GM21423 (cell line): ENCODE data around the gene TGFBRAP1.

Experiments used
- ATAC-seq: cut with Tn5 transposase; IDR thresholded peaks from one replicate; pipeline ENCODE4 v1.9.1; 2021; ENCODE audit warnings: mild to moderate bottlenecking, moderate library complexity; ENCODE audit not compliant: unreplicated experiment

The TGFBRAP1 gene

GRCh38 chr2:105329561-105330495 is at the start of gene TGFBRAP1:
Gene TGFBRAP1, minus strand, starts transcription at chr2:105329735. Its CDS starts 21,434 bp downstream, at chr2:105308301.
- peak; percentile 74 for ATAC-seq

GRCh38 chr2:105378921-105379383 is 49.4 kb upstream of the TGFBRAP1 start:
- no peak for ATAC-seq

- no peak for ATAC-seq
Observed at GRCh38 chr2:105378276-105378840, 48.8 kb upstream of the TGFBRAP1 start.

- ATAC-seq, result no peak
Observed at GRCh38 chr2:105377871-105378270, 48.3 kb upstream of the TGFBRAP1 start.

GRCh38 chr2:105376789-105377240 is 47.3 kb upstream of the TGFBRAP1 start:
- ATAC-seq, result no peak

- ATAC-seq, result no peak
Observed at GRCh38 chr2:105376010-105376409, 46.5 kb upstream of the TGFBRAP1 start.

- no peak for ATAC-seq
Observed at GRCh38 chr2:105375001-105375561, 45.5 kb upstream of the TGFBRAP1 start.

GRCh38 chr2:105373895-105374401 is 44.4 kb upstream of the TGFBRAP1 start:
- peak; percentile 67 for ATAC-seq

- ATAC-seq, result no peak
Observed at GRCh38 chr2:105373344-105373781, 43.8 kb upstream of the TGFBRAP1 start.

GRCh38 chr2:105371810-105372209 is 42.3 kb upstream of the TGFBRAP1 start:
- ATAC-seq, result no peak

- ATAC-seq, result no peak
Observed at GRCh38 chr2:105371156-105371555, 41.6 kb upstream of the TGFBRAP1 start.

- ATAC-seq, result peak; percentile 90
Observed at GRCh38 chr2:105369777-105370690, 40.5 kb upstream of the TGFBRAP1 start.

- ATAC-seq, result no peak
Observed at GRCh38 chr2:105368759-105369408, 39.3 kb upstream of the TGFBRAP1 start.

GRCh38 chr2:105365206-105365605 is 35.7 kb upstream of the TGFBRAP1 start:
- ATAC-seq, result no peak

GRCh38 chr2:105364436-105365139 is 35.1 kb upstream of the TGFBRAP1 start:
- no peak for ATAC-seq

GRCh38 chr2:105362862-105363591 is 33.5 kb upstream of the TGFBRAP1 start:
- no peak for ATAC-seq

- no peak for ATAC-seq
Observed at GRCh38 chr2:105361102-105361889, 31.8 kb upstream of the TGFBRAP1 start.

- no peak for ATAC-seq
Observed at GRCh38 chr2:105358593-105358992, 29.1 kb upstream of the TGFBRAP1 start.
